HL-60 (cell line): ENCODE measurements around the gene ZNF827.

ENCODE experiments used
- DNase-seq, 2 experiments: peaks; one replicate each; pipeline ENCODE4 v3.0.0-alpha.2; 2010 to 2020; ENCODE audit warnings: low read depth in 1 of 2, low spot score in 1 of 2
- H3K27ac ChIP-seq: fragments of 250-450 bp; sonication (Bioruptor Pico); replicated peaks from 2 replicates; pipeline ENCODE4 v1.5.1; 2020; ENCODE audit warnings: mild to moderate bottlenecking, moderate library complexity
- H3K27me3 ChIP-seq: fragments of 250-450 bp; sonication (Bioruptor Pico); 2 replicates; pipeline ENCODE4 v1.5.1; 2021; ENCODE audit warnings: mild to moderate bottlenecking, moderate library complexity; ENCODE audit not compliant: insufficient read depth, poor library complexity, severe bottlenecking
- H3K4me3 ChIP-seq: replicated peaks from 2 replicates; pipeline ENCODE4 v1.5.1; 2011; ENCODE audit warnings: mild to moderate bottlenecking, control low read depth, low read length; ENCODE audit not compliant: insufficient read depth
- CTCF ChIP-seq: IDR thresholded peaks from one replicate; pipeline ENCODE4 v1.5.1; 2011; ENCODE audit warnings: low read length, control low read depth, inconsistent platforms; ENCODE audit not compliant: insufficient read depth
- GABPA ChIP-seq: IDR thresholded peaks from 2 replicates; pipeline ENCODE4 v1.6.1; 2012; ENCODE audit warnings: low read depth
- POLR2AphosphoS5 ChIP-seq: IDR thresholded peaks from 2 replicates; pipeline ENCODE4 v1.6.1; 2012; ENCODE audit warnings: low read depth
- REST ChIP-seq: IDR thresholded peaks from 2 replicates; pipeline ENCODE4 v1.6.1; 2012; ENCODE audit warnings: low read depth; ENCODE audit not compliant: insufficient replicate concordance
- SPI1 ChIP-seq: IDR thresholded peaks from 2 replicates; pipeline ENCODE4 v1.6.1; 2012; ENCODE audit warnings: low read depth, mild to moderate bottlenecking, borderline replicate concordance

ZNF827 gene

GRCh38 chr4:145843148-145843547 is 95.5 kb downstream of the ZNF827 start:
- H3K27me3 ChIP-seq = peaks cover 6% of the 10 kb centered on the region
- H3K4me3 ChIP-seq = no peak overlapping the region
- no peak for TF ChIP-seq POLR2AphosphoS5
- no peak for TF ChIP-seq REST
- TF ChIP-seq SPI1 = no peak
- no peak for TF ChIP-seq GABPA
- no peak overlapping the region for H3K27ac ChIP-seq
- DNase-seq = no peak

- no peak for TF ChIP-seq POLR2AphosphoS5
- TF ChIP-seq GABPA = no peak
- TF ChIP-seq CTCF = no peak
- no peak for TF ChIP-seq REST
- no peak for TF ChIP-seq SPI1
- no peak for DNase-seq
- H3K27ac ChIP-seq = no peak overlapping the region
- H3K27me3 ChIP-seq = peaks cover 6% of the 10 kb centered on the region
- no peak overlapping the region for H3K4me3 ChIP-seq
Measured at GRCh38 chr4:145842224-145842887, 96.3 kb downstream of the ZNF827 start.

- Histone ChIP-seq H3K27me3 (peaks cover 6% of the 10 kb centered on the region), H3K4me3 (no peak overlapping the region), H3K27ac (no peak overlapping the region)
- TF ChIP-seq CTCF (no peak), SPI1 (peak; percentile 55; the same call in 1 of the 2 replicates)
- DNase-seq = no peak
Measured at GRCh38 chr4:145840801-145841200, 97.8 kb downstream of the ZNF827 start.

- peaks cover 6% of the 10 kb centered on the region for H3K27me3 ChIP-seq
- H3K4me3 ChIP-seq = no peak overlapping the region
- no peak overlapping the region for H3K27ac ChIP-seq
- DNase-seq = peak in 1 of 2 experiments; percentile 18
- TF ChIP-seq CTCF (no peak), GABPA (no peak), POLR2AphosphoS5 (no peak), REST (no peak), SPI1 (no peak)
Measured at GRCh38 chr4:145840162-145840768, 98.4 kb downstream of the ZNF827 start.
